Cardiac ventricle fibroblast (primary cell): Measurements from ENCODE around the gene UROD. TPM values are rescaled to one million over a fixed set of nuclear protein-coding genes. Genes with fewer than 3 reads are reported as not detected.

Source experiments
- total RNA-seq: library from RNA; depleted of rRNA; stranded (reverse); fragments of >200 nt; gene quantifications from 2 replicates; pipeline ENCODE4 v1.2.3, GENCODE V29; 2015

Gene UROD
- total RNA-seq = 77.1 and 79.5 TPM in 2 replicates

GRCh38 chr1:45011837-45012638, at the start of gene UROD:
Gene UROD (plus strand): TSS chr1:45012254. CDS start chr1:45012266, 12 bp downstream.

GRCh38 chr1:45010855-45011811, 921 bp upstream of the UROD start, which contains the start of gene HECTD3:
Gene HECTD3 (minus strand): TSS chr1:45011324. CDS start chr1:45011257, 67 bp downstream.

Other genes starting within 250 kb of the UROD start
- 2,450 and 2,499 TPM in 2 replicates for gene RPS8, start 236.7 kb upstream of the UROD start, total RNA-seq
- not detected in 2 replicates for gene BEST4, start 224.1 kb upstream of the UROD start, total RNA-seq
- gene PLK3, start 211.9 kb upstream of the UROD start, total RNA-seq = 12.3 and 12.9 TPM in 2 replicates
- gene DYNLT4, start 204.9 kb upstream of the UROD start, total RNA-seq = 4.9 TPM in 1 of 2 replicates, not detected in the other
- 5.1 and 7.8 TPM in 2 replicates for gene BTBD19, start 203.7 kb upstream of the UROD start, total RNA-seq
- 0.10 and 1.5 TPM in 2 replicates for gene PTCH2, start 169.0 kb upstream of the UROD start, total RNA-seq
- 16.5 and 18.0 TPM in 2 replicates for gene EIF2B3, start 25.7 kb upstream of the UROD start, total RNA-seq
- 26.5 and 29.0 TPM in 2 replicates for gene HECTD3, start 930 bp upstream of the UROD start, total RNA-seq
- 0.39 and 0.44 TPM in 2 replicates for gene ZSWIM5, start 194.4 kb downstream of the UROD start, total RNA-seq